HL-60 (cell line): ENCODE results near the gene MAX.

ENCODE experiments used
- CTCF ChIP-seq: IDR thresholded peaks from one replicate; pipeline ENCODE4 v1.5.1; 2011; ENCODE audit warnings: low read length, control low read depth, inconsistent platforms; ENCODE audit not compliant: insufficient read depth
- POLR2AphosphoS5 ChIP-seq: IDR thresholded peaks from 2 replicates; pipeline ENCODE4 v1.6.1; 2012; ENCODE audit warnings: low read depth
- REST ChIP-seq: IDR thresholded peaks from 2 replicates; pipeline ENCODE4 v1.6.1; 2012; ENCODE audit warnings: low read depth; ENCODE audit not compliant: insufficient replicate concordance

- TF ChIP-seq CTCF = no peak
- TF ChIP-seq REST = no peak
- TF ChIP-seq POLR2AphosphoS5 = peak; percentile 36; the same call in 1 of the 2 replicates
Observed at GRCh38 chr14:65075628-65076325, 26.5 kb downstream of the MAX start.
